WTC11 (cell line): ENCODE measurements around the gene PDS5A. TPM values are rescaled to one million over a fixed set of nuclear protein-coding genes. Genes with fewer than 3 reads are reported as not detected.

ENCODE experiments used
- ATAC-seq: fragments of 200-7000 bp; cut with Tn5 transposase; 2 replicates; pipeline ENCODE4 v1.10.0; 2021; ENCODE audit warnings: mild to moderate bottlenecking, moderate library complexity
- CTCF ChIA-PET: fragments of 300-600 bp; sonication (Branson Sonifier 250); formaldehyde crosslinking; loops from one replicate; lab custom pipeline; 2021; ENCODE audit warnings: antibody characterized with exemption; lab: Charles Lee
- POLR2A ChIA-PET: fragments of 350-600 bp; sonication (Branson Sonifier 250); formaldehyde crosslinking; loops from one replicate; lab custom pipeline; 2021; ENCODE audit warnings: antibody characterized with exemption; lab: Charles Lee
- DNase-seq: peaks from one replicate; pipeline ENCODE4 v3.0.0; 2021; ENCODE audit warnings: low spot score
- H3K27ac Mint-ChIP-seq: 2 replicates; pipeline ENCODE4 v1.8.0; 2021; ENCODE audit warnings: mixed read lengths
- H3K27me3 Mint-ChIP-seq: 2 replicates; pipeline ENCODE4 v1.8.0; 2021; ENCODE audit warnings: low read depth, mild to moderate bottlenecking, moderate library complexity, mixed read lengths
- H3K36me3 Mint-ChIP-seq: 2 replicates; pipeline ENCODE4 v1.8.0; 2021; ENCODE audit warnings: mixed read lengths
- H3K4me1 Mint-ChIP-seq: 2 replicates; pipeline ENCODE4 v1.8.0; 2022; ENCODE audit warnings: mixed read lengths
- H3K4me3 Mint-ChIP-seq: 2 replicates; pipeline ENCODE4 v1.8.0; 2021; ENCODE audit warnings: mild to moderate bottlenecking, moderate library complexity, mixed read lengths
- H3K9me3 Mint-ChIP-seq: 2 replicates; pipeline ENCODE4 v1.8.0; 2021; ENCODE audit warnings: mixed read lengths
- AFF4 ChIP-seq: sonication (generic); formaldehyde crosslinking; IDR thresholded peaks from 2 replicates; pipeline ENCODE4 v1.8.1; 2023; ENCODE audit warnings: mild to moderate bottlenecking, missing genetic modification reagents, borderline replicate concordance
- CTCF ChIP-seq: fragments of 200-600 bp; IDR thresholded peaks from 2 replicates; pipeline ENCODE4 v1.8.0; 2022; ENCODE audit warnings: antibody characterized with exemption
- ELF4 ChIP-seq: sonication (generic); formaldehyde crosslinking; IDR thresholded peaks from 2 replicates; pipeline ENCODE4 v1.8.1; 2022; ENCODE audit warnings: low read depth, mild to moderate bottlenecking, moderate library complexity, missing genetic modification reagents
- FOXJ3 ChIP-seq: sonication (generic); formaldehyde crosslinking; IDR thresholded peaks from 2 replicates; pipeline ENCODE4 v1.9.0; 2021; ENCODE audit warnings: missing genetic modification reagents, mild to moderate bottlenecking, borderline replicate concordance
- FOXP1 ChIP-seq: sonication (generic); formaldehyde crosslinking; IDR thresholded peaks from 2 replicates; pipeline ENCODE4 v1.8.0; 2022; ENCODE audit warnings: missing genetic modification reagents, mild to moderate bottlenecking, moderate library complexity, borderline replicate concordance
- GRHL2 ChIP-seq: fragments of 250-450 bp; sonication (Bioruptor Pico); IDR thresholded peaks from 2 replicates; pipeline ENCODE4 v1.8.0; 2022; ENCODE audit warnings: mild to moderate bottlenecking, moderate library complexity; ENCODE audit not compliant: insufficient replicate concordance, severe bottlenecking
- IRF1 ChIP-seq: sonication (generic); formaldehyde crosslinking; IDR thresholded peaks from 2 replicates; pipeline ENCODE4 v1.8.0; 2023; ENCODE audit warnings: missing genetic modification reagents
- NFE2L1 ChIP-seq: sonication (generic); formaldehyde crosslinking; IDR thresholded peaks from 2 replicates; pipeline ENCODE4 v1.8.1; 2023; ENCODE audit warnings: missing genetic modification reagents
- PREB ChIP-seq: sonication (generic); formaldehyde crosslinking; IDR thresholded peaks from 2 replicates; pipeline ENCODE4 v1.8.1; 2022; ENCODE audit warnings: mild to moderate bottlenecking, missing genetic modification reagents, moderate library complexity, borderline replicate concordance
- TEAD4 ChIP-seq: sonication (generic); formaldehyde crosslinking; IDR thresholded peaks from 2 replicates; pipeline ENCODE4 v1.8.0; 2022; ENCODE audit warnings: mild to moderate bottlenecking, missing genetic modification reagents
- USF1 ChIP-seq: sonication (generic); formaldehyde crosslinking; IDR thresholded peaks from 2 replicates; pipeline ENCODE4 v1.8.0; 2022; ENCODE audit warnings: mild to moderate bottlenecking, missing genetic modification reagents
- USF2 ChIP-seq: sonication (generic); formaldehyde crosslinking; IDR thresholded peaks from 2 replicates; pipeline ENCODE4 v1.8.1; 2023; ENCODE audit warnings: mild to moderate bottlenecking, missing genetic modification reagents, moderate library complexity
- ZBTB21 ChIP-seq: sonication (generic); formaldehyde crosslinking; IDR thresholded peaks from 2 replicates; pipeline ENCODE4 v1.8.1; 2023; ENCODE audit warnings: mild to moderate bottlenecking, missing genetic modification reagents, borderline replicate concordance
- ZNF396 ChIP-seq: fragments of 250-450 bp; sonication (Bioruptor Pico); IDR thresholded peaks from 2 replicates; pipeline ENCODE4 v1.8.0; 2021; ENCODE audit warnings: mild to moderate bottlenecking, moderate library complexity, borderline replicate concordance
- ZNF423 ChIP-seq: fragments of 250-450 bp; sonication (Bioruptor Pico); IDR thresholded peaks from 2 replicates; pipeline ENCODE4 v2.1.2; 2022; ENCODE audit warnings: mild to moderate bottlenecking, moderate library complexity
- ZNF532 ChIP-seq: fragments of 250-450 bp; sonication (Bioruptor Pico); IDR thresholded peaks from 2 replicates; pipeline ENCODE4 v1.9.0; 2021; ENCODE audit warnings: mild to moderate bottlenecking, borderline replicate concordance
- total RNA-seq: library from RNA; stranded (reverse); gene quantifications from 3 replicates; pipeline ENCODE4 v1.2.3, GENCODE V29; 2021

The PDS5A gene
- total RNA-seq, 1 experiment from 2014 or later, result 61.7 TPM

- TF ChIP-seq PREB (no peak), ZNF396 (no peak), FOXJ3 (no peak), GRHL2 (CRISPR knock-in tag) (no peak), ELF4 (CRISPR knock-in tag) (no peak), AFF4 (CRISPR knock-in tag) (no peak), NFE2L1 (no peak), ZBTB21 (CRISPR knock-in tag) (no peak), TEAD4 (CRISPR knock-in tag) (no peak), USF1 (CRISPR knock-in tag) (no peak), ZNF532 (CRISPR knock-in tag) (no peak), FOXP1 (no peak)
Measured at GRCh38 chr4:39933671-39934590, 43.8 kb downstream of the PDS5A start (continued).

- CTCF ChIA-PET, result no interaction called here
Measured at GRCh38 chr4:39932776-39933402, 44.8 kb downstream of the PDS5A start.

More at GRCh38 chr4:39932776-39933402, 44.8 kb downstream of the PDS5A start:
- Mint-ChIP-seq H3K4me3 (no peak overlapping the region), H3K9me3 (0 out of 2 replicates have a peak, but pooled peaks cover 4% of the 10 kb centered on the region), H3K27me3 (no peaks in the 10 kb centered on the region), H3K27ac (peak overlapping the region; percentile 74), H3K4me1 (peaks cover 35% of the 10 kb centered on the region), H3K36me3 (peaks cover 9% of the 10 kb centered on the region)
- ATAC-seq (no peak), DNase-seq (no peak)
- TF ChIP-seq GRHL2 (CRISPR knock-in tag) (no peak), CTCF (no peak), IRF1 (CRISPR knock-in tag) (no peak), ZNF423 (CRISPR knock-in tag) (no peak), USF2 (CRISPR knock-in tag) (no peak)
- POLR2A ChIA-PET, result no interaction called here
